NCI-H2227 (cell line): ENCODE measurements around the gene DDN.

Experiments
- DNase-seq: peaks from one replicate; lab custom pipeline; 2025; ENCODE audit not compliant: unreplicated experiment; lab: John Stamatoyannopoulos, UW

Gene DDN

GRCh38 chr12:48982397-48983080 is 16.6 kb downstream of the DDN start:
- DNase-seq = no peak

GRCh38 chr12:48981757-48982157 is 17.4 kb downstream of the DDN start:
- no peak for DNase-seq

- peak; percentile 22 for DNase-seq
Observed at GRCh38 chr12:48980953-48981756, 18.0 kb downstream of the DDN start.

GRCh38 chr12:48980389-48980952 is 18.7 kb downstream of the DDN start:
- peak; percentile 21 for DNase-seq

GRCh38 chr12:48979602-48980388 is 19.4 kb downstream of the DDN start:
- no peak for DNase-seq

- DNase-seq = no peak
Observed at GRCh38 chr12:48978741-48979601, 20.2 kb downstream of the DDN start.

GRCh38 chr12:48978291-48978740 is 20.9 kb downstream of the DDN start, which contains the start of gene WNT1:
WNT1 (plus strand) TSS chr12:48978322; CDS start chr12:48978651, 329 bp downstream.
- DNase-seq = no peak

GRCh38 chr12:48977290-48978281 is 21.6 kb downstream of the DDN start:
- DNase-seq = peak; percentile 55

- DNase-seq = no peak
Observed at GRCh38 chr12:48973941-48974673, 25.1 kb downstream of the DDN start.

GRCh38 chr12:48973531-48973930 is 25.6 kb downstream of the DDN start:
- no peak for DNase-seq

- DNase-seq = no peak
Observed at GRCh38 chr12:48972952-48973483, 26.2 kb downstream of the DDN start.

- DNase-seq = no peak
Observed at GRCh38 chr12:48972213-48972951, 26.8 kb downstream of the DDN start.

- DNase-seq = no peak
Observed at GRCh38 chr12:48970702-48971334, 28.4 kb downstream of the DDN start.

- DNase-seq = peak; percentile 21
Observed at GRCh38 chr12:48969833-48970701, 29.1 kb downstream of the DDN start.

- no peak for DNase-seq
Observed at GRCh38 chr12:48969160-48969771, 29.9 kb downstream of the DDN start.
